ENCODE results near the gene LRRK2. TPM values are rescaled to one million over a fixed set of nuclear protein-coding genes. Genes with fewer than 3 reads are reported as not detected.
"Not testable (repeated sequence)": the region's sequence is repeated elsewhere in the genome, so short reads cannot be mapped to it uniquely, and the experiment has no call there.

The LRRK2 gene
- total RNA-seq, 1 experiment from 2014 or later: 1.1 TPM

- no peak for DNase-seq (ENCODE audit: low spot score)
Measured at GRCh38 chr12:40248034-40248433, 23.2 kb downstream of the LRRK2 start.

- peak; percentile 48 for DNase-seq (ENCODE audit: low spot score)
Measured at GRCh38 chr12:40248585-40249297, 23.9 kb downstream of the LRRK2 start.

- DNase-seq (ENCODE audit: low spot score): not testable (repeated sequence)
Measured at GRCh38 chr12:40250652-40251051, 25.9 kb downstream of the LRRK2 start.

GRCh38 chr12:40253936-40254335 is 29.1 kb downstream of the LRRK2 start:
- no peak for DNase-seq (ENCODE audit: low spot score)

DNA sequence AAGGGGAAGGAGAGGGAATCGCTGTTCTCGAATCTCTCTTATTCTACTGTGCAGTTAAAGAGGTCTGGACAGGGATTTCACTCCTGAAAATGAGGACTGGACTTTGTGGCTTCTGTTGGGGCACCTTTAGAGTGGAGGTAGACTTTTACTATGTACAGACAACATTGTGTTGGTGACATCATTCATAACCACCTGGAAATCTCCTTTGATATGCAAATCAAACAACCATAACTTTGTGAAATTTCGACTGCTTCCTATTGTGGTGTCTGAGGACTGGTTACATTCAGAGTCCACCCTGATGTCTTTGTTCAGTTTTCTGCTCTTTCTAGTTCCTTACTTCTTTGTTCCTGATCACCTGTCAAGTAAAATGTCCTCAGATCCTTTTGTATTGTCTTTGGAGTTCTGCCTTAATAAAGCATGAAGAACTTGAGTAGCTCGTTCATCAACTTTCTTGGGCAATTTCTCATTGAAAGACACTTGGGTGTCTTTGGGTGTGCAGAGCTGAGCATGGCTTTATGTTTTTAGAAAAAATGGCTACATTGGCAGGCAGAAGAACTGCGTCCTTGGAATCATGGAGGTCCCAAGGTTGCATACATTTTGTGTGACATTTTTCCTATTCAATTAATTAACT is 29.8 kb downstream of the LRRK2 start:
- no peak for DNase-seq (ENCODE audit: low spot score)

- DNase-seq (ENCODE audit: low spot score): no peak
Measured at GRCh38 chr12:40258371-40258770, 33.6 kb downstream of the LRRK2 start.

DNA sequence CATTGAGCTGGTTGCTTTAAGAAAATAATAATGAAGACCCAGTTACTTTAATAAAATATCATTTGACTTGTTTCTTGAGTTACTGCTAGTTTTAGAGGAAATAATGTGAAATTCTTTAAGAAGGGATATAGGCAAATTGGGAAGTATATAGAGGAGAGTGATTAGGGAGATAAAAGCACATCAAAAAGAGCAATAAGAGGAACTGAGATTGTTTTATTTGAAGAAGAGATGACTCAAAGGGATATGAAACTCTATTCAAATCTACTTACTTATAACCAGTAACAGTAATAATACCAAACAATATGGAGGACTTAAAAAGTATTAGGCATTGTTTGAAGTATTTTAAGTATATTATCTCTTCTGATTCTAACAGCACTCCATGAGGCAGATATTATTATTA is 37.1 kb downstream of the LRRK2 start:
- DNase-seq (ENCODE audit: low spot score): no peak

GRCh38 chr12:40262657-40263056 is 37.9 kb downstream of the LRRK2 start:
- DNase-seq (ENCODE audit: low spot score): no peak

DNA sequence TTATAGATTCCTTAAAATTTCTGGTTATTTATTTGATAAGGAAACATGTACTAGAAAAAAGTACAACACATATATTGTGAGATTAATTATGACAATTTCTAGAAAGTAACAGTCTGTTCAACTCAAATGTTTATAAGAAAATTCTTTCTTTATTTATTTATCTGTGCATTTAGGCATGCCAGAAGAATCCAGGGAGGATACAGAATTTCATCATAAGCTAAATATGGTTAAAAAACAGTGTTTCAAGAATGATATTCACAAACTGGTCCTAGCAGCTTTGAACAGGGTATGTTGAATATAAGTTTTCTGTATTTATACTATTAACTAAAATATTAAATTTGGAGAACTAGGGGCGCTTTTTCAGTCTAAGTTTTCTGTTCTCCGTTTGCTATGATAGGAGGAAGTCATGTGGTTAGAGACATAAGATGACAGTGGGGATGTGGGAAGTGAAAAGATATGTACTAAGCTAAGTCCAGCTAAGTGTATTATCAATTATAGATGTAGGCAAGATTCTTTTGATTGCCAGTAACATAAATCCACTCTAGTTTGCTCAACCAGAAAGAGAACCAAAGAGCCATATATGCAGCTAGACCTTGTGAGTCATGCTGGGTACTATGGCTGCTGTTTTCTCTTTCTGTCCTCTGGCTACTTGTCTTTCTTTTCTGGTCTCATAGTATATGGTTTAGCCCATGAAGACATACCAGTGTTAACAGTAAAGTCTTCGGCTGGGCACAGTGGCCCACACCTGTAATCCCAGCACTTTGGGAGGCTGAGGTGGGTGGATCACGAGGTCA is 39.0 kb downstream of the LRRK2 start:
- no peak for DNase-seq (ENCODE audit: low spot score)

DNA sequence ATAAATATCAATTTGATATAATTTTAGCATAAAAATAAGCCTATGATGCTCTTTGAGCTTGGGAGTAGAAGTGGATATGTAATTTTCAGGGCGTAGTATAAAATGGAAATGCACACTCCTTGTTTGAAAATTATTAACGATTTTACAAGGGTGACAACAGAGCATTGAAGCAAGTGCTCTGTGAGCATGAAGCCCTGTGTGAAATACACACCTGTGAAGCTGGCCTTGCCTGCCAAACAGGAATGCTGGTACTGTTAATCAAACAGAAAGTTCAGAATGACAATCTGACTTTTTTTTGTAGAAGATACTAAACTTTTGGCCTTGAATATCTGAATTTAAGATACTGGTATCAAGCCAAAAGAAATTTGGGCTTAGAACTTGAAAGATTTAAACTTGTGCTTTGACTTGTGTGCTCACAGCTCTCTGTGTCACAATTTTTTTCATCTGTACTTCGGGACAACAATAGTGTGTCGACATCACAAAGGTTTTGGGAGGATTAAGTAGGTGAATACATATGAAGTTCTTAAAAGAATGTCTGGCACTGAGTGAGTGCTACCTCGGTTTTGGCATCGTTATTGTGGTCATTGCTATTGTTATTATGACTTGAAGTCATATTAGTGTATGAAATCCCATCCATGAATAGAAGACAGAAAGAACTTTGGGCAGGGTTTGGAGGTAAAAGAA is 47.3 kb downstream of the LRRK2 start:
- no peak for DNase-seq (ENCODE audit: low spot score)

- DNase-seq (ENCODE audit: low spot score): no peak
Measured at GRCh38 chr12:40281791-40282364, 57.1 kb downstream of the LRRK2 start.

- no peak for DNase-seq (ENCODE audit: low spot score)
Measured at GRCh38 chr12:40286583-40286982, 61.8 kb downstream of the LRRK2 start.

DNA sequence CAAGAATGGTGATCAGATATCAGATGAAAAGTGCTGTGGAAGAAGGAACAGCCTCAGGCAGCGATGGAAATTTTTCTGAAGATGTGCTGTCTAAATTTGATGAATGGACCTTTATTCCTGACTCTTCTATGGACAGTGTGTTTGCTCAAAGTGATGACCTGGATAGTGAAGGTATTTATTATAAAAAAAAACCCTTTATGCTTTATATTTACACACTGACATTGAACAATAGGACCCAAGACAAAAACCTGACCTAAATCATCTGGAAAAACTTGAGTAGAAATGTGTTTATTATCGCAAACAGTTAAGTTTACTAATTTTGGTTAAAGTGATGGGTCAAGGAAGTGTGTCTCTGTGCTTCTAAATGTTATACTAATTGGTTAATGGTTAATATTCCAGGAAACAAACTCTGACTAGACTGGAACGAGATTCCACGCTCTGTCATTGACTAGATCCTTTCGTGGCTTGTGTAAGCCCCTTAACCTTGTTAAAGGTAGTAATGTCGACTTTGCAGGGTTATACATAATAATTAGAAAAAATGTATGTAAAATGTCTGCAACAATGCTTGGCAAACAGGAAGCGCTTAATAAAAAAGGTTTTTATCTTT is 62.7 kb downstream of the LRRK2 start:
- DNase-seq (ENCODE audit: low spot score): no peak

GRCh38 chr12:40292788-40293429 is 68.1 kb downstream of the LRRK2 start:
- no peak for DNase-seq (ENCODE audit: low spot score)

GRCh38 chr12:40298341-40298740 is 73.5 kb downstream of the LRRK2 start:
- no peak for DNase-seq (ENCODE audit: low spot score)

GRCh38 chr12:40300490-40300889 is 75.7 kb downstream of the LRRK2 start:
- DNase-seq (ENCODE audit: low spot score): no peak

DNA sequence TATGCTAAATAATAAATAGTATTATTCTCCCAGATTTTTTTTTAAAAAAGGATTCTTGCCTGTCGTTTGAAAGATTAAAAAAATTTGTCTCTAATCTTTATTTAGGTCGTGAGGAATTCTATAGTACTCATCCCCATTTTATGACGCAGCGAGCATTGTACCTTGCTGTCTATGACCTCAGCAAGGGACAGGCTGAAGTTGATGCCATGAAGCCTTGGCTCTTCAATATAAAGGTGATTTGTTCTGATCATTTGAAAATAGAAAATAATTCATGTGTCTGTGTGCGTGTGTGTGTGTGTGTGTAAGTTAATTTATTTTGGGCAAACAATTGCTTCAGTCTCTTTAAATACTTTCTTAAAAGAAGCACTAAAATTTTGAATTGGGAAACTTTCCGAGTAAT is 84.2 kb downstream of the LRRK2 start:
- no peak for DNase-seq (ENCODE audit: low spot score)

GRCh38 chr12:40310211-40310610 is 85.4 kb downstream of the LRRK2 start:
- DNase-seq (ENCODE audit: low spot score): no peak

GRCh38 chr12:40312196-40312595 is 87.4 kb downstream of the LRRK2 start:
- DNase-seq (ENCODE audit: low spot score): no peak

DNA sequence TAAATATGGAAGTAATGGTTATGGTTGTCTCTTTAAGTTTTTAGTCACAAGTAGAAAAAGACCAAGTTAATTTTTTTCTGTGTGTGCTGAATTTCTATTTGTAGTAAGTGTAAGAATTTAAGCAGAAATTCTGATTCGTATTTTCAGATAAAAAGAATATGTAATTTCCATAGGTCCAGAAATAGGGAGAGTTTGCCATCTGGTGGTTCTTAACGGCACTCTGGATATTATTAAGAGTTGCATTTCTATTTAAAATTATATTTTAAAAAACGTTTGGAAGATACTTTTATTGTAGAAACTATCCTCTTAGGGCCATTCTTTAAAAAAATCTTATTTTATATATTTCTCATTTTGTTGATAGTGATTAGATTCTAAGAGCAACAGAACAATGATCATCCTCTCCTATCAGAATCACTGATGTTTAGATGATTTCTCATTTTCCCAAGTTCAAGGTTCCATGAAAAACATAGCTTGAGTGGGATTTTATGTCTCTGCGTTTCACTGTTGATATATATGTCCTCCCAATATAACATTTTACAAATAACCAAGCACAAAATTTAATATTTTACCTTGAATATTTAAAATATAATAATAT is 88.3 kb downstream of the LRRK2 start:
- no peak for DNase-seq (ENCODE audit: low spot score)

DNA sequence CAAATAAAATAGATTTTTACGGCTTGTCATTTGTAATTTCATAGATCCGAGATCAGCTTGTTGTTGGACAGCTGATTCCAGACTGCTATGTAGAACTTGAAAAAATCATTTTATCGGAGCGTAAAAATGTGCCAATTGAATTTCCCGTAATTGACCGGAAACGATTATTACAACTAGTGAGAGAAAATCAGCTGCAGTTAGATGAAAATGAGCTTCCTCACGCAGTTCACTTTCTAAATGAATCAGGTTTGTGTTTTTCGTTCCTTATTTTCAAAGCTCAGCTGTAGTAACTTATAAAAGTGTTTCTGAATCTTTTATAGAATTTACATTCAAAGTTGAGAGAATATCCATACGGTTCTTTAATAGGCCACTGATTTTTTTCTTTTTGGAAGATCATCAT is 89.1 kb downstream of the LRRK2 start:
- DNase-seq (ENCODE audit: low spot score): no peak
